IPS-11a (cell line): ENCODE data around the gene LAMTOR4.

Experiments used
- H3K4me3 ChIP-seq: one replicate; pipeline ENCODE4 v1.5.1; 2013; ENCODE audit warnings: low read depth, low read length, control low read depth

Gene LAMTOR4

DNA sequence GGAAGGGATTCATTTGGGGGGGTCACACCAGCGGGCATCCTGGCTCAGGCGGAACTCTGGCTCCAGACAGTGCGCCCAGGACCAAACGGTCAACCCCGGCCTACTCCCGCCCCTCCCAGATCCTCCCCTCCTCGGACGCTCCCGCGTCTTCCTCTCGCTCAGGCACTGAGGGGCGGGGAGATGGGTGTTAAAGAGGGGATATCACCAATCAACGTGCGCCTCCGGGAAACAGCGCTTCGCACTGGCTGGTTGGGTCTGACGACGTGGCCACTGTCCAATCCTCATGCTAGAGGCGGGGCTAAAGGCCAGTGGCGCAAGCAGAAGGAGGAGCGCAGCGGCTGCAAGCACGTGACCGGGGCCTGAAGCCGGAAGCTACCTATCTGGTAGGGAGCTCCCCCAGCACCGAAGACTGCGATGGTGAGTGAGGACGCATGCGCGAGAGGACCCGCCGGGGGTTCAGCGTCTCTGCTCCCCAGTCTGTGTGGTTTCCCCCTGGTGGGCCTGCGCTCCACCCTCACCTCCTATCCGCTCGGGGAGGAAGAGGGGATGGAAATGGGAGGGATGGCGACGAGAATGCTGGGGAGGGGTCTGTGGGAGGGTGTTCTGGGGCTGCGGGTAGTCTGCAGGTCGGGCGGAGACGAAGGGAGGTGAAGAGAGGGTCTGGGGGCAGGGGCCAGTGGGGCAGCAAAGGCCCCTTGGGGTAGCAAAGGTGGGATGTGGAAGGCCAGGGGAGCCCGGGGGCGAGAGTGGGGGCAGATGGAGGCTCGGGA, at the start of gene LAMTOR4:
Gene LAMTOR4 (plus strand): TSS at position 360 of the 770 bp plus-strand sequence. CDS start 55 bp downstream, at position 415.
- peak within 1 kb of the TSS; percentile 81 for H3K4me3 ChIP-seq

DNA sequence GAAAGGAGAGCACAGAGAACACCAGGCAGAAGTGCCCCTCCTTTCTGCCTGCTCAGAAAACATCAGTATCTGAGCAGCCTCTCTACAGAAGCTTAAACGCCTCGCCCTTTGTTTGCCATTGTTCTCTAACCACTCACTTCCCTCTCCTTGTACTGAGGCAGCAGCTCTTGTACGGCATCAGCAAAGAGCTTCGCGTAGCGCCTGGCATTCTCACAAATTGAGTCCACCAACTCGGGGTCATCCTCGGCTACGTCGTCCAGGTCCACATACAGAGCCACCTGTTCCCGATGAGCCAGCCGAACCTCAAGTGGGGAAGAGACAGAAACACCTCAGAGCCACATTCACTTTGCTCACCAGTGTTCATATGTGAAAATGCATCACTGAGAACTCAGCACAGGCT, 49.3 kb upstream of the LAMTOR4 start:
- peak overlapping the region; percentile 91 for H3K4me3 ChIP-seq

DNA sequence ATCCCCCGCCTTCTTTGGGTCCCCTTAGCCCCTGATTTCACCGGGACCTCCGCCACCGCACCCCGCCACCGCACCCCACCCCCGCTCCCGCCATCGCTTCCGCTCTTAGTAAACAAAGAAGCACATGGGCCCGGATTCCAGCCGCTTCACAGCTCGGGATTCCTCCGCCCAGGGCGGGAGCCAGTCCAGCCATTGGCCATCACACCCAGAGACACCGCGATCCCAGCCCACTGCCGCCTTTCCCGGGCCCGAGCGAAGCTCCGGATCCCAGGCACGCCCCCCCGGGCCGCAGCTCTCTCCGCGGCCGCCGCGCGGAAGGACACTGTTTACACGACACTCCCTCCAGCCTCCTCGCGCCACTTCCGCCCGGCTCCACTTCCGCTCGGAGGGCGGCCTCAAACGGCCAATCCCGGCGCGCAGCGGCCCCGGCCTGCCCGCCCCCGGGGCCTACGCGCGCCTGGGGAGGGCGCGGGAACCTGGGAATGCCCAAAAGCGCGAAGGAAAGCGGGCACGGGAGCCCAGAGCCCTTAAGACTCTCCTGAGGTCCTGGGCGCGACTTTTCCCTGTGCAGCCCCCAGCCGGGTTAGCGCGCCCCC, 48.2 kb upstream of the LAMTOR4 start:
- H3K4me3 ChIP-seq = peak overlapping the region; percentile 91

DNA sequence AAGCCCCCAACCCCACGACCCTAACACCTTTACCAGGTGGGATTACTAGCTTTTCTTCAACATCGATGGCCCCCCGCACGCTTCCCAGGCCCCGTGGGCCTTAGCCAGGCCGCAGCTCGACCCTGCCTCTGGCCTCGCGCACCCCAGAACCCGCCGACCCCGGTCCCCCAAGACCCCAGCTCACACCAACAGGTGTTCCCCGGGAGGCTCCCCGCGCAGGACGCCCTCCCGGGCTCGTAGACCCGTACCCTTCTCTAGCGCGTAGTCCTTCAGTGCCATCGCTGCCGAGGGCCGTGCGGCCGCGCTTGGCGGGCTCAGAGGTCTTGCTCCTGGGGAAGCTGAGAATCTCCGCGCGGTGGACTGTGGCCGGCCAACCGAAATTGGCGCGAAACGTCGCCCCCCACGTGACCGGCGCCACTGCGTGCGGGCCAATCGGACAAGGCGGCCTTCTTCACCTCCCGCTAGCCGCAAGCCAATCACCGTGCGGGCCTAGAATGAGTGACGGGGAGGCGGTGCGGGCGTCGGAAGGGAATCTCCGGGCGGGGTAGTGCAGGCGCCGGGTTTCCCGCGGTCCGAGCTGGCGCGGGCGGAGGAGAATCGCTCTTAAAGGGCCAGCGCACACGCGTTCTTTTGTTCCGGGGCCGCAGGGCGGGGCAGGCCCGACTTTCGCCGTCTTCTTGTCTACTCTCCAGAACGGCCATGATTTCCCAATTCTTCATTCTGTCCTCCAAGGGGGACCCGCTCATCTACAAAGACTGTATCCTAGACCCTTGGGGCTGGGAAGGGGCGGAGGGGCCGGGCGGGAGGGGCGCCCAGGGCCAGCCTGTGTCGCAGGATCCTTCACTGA, 47.5 kb upstream of the LAMTOR4 start, which contains the start of the genes AP4M1 and MCM7:
Gene AP4M1 (plus strand): TSS at position 628 of the 847 bp plus-strand sequence. CDS start 72 bp downstream, at position 700.
Gene MCM7 (minus strand): TSS at position 382 of the 847 bp plus-strand sequence. CDS start 103 bp downstream, at position 279.
- peak within 1 kb of the TSS; percentile 91 for H3K4me3 ChIP-seq

DNA sequence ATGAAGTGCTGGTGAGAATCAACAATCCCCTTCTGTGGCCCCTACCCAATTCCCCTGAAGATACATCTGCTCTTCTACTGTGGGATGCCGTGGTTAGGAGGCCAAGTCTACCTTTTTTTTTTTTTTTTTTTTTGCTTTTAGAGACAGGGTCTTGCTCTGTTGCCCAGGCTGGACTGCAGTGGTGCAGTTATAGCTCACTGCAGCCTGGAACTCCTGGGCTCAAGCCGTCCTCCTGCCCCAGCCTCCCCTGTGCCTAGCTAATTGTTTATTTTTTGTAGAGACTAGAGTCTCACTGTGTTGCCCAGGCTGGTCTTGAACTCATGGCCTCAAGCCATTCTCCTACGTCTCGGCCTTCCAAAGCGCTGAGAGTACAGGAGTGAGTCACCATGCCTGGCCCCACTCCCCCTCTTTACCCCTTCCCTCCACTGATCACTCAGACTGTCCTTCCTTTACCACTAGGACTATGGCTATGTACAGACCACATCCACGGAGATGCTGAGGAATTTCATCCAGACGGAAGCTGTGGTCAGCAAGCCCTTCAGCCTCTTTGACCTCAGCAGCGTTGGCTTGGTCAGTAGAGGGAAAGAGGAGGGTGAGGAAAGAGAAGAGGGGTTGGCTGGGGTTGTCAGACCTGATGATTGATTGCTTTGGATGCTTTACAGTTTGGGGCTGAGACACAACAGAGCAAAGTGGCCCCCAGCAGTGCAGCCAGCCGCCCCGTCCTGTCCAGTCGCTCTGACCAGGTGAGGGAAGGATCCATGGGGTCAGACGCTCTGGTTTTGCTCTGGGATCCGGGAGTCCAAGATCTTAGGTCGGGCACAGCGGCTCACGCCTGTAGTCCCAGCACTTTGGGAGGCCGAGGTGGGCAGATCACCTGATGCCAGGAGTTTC, 45.5 kb upstream of the LAMTOR4 start:
- H3K4me3 ChIP-seq = no peak overlapping the region

DNA sequence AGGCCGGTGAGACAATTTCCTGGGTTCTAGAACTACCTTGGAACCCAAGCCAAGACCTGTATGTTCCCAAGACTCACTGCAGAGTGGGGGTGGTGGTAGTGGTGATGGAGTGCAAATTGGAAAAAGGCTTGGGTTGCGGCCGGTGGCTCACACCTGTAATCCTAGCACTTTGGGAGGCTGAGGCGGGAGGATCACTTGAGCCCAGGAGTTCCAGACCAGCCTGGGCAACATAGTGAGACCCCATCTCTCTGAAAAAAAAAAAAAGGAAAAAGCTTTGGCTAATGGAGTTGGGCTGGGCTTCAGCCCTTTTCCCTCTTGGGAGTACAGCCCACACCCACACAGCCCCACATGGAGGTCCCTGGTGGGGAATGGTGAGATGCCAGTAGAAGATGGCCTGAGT, 43.2 kb upstream of the LAMTOR4 start:
- H3K4me3 ChIP-seq = no peak overlapping the region

DNA sequence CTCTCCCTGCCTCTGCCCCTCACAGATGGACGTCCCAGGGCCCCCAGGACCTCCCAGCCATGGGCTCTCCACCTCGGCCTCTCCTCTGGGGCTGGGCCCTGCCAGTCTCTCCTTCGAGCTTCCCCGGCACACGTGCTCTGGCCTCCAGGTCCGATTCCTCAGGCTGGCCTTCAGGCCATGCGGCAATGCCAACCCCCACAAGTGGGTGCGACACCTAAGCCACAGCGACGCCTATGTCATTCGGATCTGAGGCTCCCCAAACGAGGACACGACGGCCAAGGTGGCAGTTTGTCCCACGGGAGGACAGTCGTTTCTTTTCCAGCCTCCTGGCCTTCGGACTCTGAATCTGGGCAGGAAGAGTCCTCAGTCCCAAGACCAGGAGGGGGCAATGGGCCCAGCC, 42.1 kb upstream of the LAMTOR4 start:
- H3K4me3 ChIP-seq = no peak overlapping the region

DNA sequence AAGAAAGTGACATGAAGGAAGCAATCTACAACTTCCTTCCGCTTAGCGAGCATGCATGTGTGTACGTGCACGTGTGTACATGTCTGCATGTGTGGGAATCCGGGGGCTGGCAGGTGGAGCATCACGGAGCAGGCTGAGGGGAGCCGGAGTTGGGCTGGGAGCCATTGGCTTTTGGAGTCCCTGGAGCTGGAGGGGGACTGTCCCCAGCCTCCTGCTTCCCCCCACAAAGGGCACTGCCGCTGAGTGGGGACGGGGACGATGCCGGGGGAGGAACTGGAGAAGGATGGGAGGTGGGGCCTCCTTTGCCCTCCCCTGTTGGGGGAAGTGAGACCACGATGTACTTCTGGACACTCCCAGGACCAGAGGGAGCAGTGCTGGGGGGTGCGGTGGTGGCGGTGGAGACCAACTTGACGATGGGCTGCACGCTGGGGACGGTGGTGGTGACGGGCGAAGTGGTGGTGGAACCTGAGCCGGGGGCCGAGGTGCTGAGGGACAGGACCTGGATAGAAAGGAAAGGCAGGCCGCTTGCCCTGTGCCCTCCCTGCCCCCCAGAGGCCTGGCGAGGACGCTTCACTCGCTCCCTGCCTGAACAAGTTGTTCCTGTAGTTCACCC, 41.5 kb upstream of the LAMTOR4 start:
- no peak overlapping the region for H3K4me3 ChIP-seq

DNA sequence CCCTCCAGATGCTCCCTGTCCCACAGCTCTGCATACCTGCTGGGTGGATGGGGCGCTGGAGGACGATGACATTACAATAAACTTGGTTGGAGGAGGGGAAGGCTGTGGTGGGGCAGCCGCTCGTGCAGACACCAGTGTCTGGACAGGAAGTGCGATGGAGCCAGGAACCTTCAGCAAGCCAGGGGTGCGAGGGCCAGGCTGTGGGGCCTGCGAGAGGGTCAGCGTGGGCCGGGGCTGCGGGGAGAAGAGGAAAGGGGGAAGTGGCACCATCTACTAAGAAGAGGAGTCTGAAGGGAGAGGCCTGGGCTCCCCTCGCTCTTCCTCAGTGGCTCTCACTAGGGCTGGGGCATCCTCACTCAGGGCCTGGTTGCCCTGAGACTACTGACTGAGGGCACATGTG, 40.8 kb upstream of the LAMTOR4 start:
- H3K4me3 ChIP-seq = no peak overlapping the region

DNA sequence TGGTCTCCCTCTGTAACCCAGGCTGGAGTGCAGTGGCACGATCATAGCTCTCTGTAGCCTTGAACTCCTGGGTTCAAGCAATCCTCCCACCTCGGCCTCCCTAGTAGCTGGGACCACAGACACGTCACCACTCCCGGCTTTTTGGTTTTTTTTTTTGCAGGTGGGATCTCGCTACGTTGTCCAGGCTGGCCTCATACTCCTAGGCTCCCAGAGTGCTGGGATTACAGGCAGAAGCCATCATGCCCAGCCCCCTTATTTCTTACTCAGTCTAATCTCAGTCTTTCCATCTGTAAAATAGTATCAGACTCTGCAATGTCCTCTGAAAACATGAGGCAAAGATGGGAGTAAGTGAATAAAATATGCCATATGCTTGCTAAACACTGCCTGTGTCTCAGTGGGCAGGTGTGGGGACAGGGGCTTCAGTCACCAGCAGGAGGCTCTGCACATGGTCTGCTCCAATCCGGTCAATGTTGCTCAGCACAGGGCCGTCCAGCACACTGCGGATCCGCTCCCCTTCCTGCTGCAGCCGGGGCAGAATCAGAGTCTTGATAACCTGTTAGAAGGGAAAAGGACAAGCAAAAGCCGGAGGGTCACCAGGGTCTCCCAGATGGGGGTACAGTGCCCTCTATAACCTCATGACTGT, 39.1 kb upstream of the LAMTOR4 start:
- H3K4me3 ChIP-seq = no peak overlapping the region

DNA sequence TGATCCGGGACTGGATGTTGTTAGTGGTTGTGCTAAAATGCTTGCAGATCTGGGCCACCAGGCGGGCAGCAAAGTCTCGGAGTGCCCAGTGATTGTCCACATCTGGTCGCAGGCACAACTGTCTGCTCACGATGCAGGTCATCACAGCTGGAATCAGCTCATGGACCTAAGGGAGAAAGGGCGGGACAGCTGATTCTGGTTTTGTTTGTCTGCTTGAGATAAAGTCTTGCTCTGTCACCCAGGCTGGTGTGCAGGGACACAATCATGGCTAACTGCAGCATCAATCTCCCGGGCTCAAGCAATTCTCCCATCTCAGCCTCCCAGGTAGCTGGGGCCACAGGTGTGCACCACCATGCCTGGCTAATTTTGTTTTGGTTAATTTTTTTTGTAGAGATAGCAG, 37.6 kb upstream of the LAMTOR4 start:
- H3K4me3 ChIP-seq = no peak overlapping the region

DNA sequence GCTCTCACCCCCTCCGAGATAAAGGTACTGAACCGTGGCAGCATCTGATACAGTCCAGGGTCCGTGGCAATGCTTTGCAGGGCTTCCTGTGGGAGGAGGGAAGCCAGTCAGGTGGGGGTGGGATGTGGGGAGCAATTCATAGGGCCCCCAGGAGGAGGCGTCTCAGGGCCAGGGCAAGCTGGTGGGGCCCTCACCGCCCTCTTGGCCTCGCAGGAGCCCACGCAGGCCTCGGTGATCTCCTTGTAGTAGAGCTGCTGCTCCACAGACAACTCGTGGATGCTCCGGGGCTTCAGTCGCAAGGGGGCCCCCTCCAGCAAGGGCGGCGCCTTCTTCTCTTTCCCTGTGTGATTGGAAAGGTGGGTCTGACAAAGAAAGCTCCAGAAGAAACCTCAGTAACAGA, 36.8 kb upstream of the LAMTOR4 start:
- no peak overlapping the region for H3K4me3 ChIP-seq

DNA sequence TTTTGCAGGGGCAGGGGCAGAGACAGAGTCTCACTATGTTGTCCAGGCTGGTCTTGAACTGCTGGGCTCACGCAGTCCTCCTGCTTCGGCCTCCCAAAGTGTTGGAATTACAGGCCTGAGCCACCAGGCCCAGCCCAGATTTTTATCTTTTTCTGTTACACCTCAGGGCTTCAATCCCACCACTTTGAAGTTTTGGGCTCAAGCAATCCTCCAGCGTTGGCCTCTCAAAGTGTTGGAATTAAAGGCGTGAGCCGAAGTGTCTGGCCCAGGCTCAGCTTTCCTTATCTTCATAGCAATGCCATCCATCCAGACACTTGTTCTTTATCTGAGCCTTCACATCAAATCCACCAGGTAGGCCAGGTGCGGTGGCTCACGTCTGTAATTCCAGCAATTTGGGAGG, 33.7 kb upstream of the LAMTOR4 start:
- H3K4me3 ChIP-seq = no peak overlapping the region

DNA sequence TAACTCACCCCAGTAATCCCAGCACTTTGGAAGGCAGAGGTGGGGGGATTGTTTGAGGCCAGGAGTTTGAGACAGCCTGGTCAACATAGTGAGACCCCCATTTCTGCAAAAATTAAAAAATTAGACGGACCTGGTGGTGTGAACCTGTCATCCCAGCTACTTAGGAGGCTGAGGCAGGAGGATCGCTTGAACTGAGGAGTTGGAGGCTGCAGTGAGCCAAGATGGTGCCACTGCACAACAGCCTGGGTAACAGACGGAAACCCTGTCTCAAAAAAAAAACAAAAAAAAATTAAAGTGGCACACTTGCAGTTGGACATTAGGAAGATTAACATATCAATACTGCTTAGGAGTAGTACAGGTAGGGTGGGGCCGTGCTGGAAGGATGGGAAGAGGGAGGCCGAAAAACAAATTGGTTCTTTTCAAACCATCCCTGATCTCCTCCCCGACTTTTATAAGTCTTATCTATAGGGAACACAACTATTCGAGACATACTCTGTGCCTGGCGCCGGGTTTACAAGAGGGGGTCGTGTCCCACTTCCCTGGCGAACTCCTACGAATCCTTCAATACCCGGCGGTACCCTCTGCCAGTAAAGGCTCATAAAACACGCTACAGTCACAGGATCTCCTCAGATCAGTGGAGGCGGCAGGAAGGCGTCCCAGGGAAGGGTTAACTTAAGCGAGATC, 30.2 kb upstream of the LAMTOR4 start:
- peak overlapping the region; percentile 96 for H3K4me3 ChIP-seq

DNA sequence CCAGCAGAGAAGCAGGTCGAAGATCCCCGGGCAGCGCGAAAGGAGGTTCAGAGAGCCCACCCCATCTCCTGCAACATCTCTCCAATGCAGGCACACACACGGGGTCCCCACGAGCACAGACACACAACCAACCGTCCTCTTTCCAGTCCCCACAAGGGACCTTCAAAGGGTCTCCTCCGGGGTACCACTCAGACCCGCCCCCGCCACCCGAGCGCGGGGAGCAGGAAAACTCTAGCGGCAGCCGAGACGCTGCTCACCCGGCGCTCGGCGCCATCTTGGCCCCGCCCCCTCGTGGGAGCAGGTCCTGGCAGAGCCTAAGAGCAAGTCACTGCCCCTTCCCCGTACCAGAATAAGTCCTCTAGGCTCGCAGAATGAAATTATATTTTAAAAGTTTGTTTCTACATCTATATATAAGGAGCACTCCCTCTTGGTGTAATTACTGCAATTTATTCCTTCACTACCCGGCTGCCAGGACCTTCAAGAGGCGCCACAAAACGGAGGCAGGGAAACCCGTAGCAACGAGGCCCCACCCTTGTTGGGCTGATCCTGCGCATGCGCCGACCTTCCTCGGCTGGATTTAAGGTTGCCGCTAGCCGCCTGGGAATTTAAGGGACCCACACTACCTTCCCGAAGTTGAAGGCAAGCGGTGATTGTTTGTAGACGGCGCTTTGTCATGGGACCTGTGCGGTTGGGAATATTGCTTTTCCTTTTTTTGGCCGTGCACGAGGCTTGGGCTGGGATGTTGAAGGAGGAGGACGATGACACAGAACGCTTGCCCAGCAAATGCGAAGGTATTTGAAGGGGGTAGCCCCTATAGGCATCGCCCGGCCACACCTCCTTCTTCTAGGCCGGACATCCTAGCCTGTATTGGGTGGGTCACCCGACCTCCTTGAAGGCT, 29.4 kb upstream of the LAMTOR4 start, which contains the start of the genes CNPY4 and TAF6:
Gene CNPY4 (plus strand): TSS at position 563 of the 898 bp plus-strand sequence. CDS start 111 bp downstream, at position 674.
Gene TAF6 (minus strand): TSS at position 287 of the 898 bp plus-strand sequence. CDS start 5,149 bp downstream, outside the sequence.
- peak within 1 kb of the TSS; percentile 96 for H3K4me3 ChIP-seq

DNA sequence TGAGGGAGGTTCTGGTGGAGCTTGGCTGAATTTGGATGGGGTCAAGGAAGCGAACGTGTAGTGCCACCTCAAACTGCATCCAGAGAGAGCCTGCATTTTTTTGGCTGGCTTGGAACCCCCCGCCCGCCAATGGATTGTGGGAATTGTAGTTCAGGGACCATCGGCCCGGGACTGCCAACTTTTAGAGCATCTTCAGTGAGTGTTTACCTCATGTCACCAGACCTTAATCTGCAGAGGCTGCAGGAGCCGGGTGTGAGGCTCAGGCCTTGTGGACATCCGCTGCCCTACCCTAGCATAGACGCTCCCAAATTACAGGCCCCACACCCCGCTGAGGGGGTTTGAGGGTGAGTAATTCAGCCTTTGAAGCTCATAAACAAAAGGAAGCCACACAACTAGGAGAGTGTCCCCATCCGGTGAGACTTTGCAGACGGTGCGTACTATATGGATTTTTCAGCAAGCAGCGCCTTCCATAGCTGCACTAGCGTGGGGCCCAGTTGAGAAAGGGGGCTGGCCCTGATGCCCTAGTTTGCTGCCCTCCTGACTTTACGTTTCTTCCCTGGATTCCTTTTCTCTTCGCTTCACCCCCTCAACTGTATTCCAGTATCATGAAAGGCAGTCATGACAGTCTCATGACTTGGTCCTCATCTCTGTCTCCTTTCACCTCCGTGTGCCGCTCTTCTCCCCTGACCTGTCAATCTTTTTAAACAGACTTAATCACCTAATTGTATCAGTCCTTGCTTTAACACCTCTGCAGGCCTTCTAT, 28.6 kb upstream of the LAMTOR4 start:
- peak overlapping the region; percentile 96 for H3K4me3 ChIP-seq

DNA sequence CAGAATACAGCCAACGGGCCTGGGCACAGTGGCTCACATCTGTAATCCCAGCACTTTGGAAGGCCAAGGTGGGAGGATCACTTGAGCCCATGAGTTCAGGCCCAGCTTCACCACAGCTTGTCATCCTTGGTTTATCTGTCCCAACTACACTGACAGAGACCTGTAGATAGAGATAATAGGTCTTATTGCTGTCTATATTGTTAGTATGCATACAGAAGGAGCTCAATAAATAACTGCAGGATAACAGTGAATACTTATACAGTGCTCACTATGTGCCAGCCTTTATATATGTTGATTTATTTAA, 28.0 kb upstream of the LAMTOR4 start:
- H3K4me3 ChIP-seq = no peak overlapping the region
